ENCODE measurements around the gene TRIAP1. TPM values are rescaled to one million over a fixed set of nuclear protein-coding genes. Genes with fewer than 3 reads are reported as not detected.

The TRIAP1 gene
- total RNA-seq, 4 donors from 2014 or later, result 14.4 to 33.7 (median 28.0) TPM

- peaks cover 0 to 4% of the 10 kb centered on the region in 2 donors for H3K4me1 ChIP-seq
- H3K9me3 ChIP-seq, result no peaks in the 10 kb centered on the region
- no peak for TF ChIP-seq CTCF (IDR thresholded peaks at IDR 0.05 in 4 of 5, conservative IDR thresholded peaks at IDR 0.05 in 1 of 5)
- TF ChIP-seq POLR2A (IDR thresholded peaks at IDR 0.05), result no peak
- no peaks in the 10 kb centered on the region for H3K36me3 ChIP-seq
- H3K27ac ChIP-seq, result no peak overlapping the region
- in situ Hi-C loops (cut with MboI; ENCODE audit: low sequenced_read_pairs in 4 of 4), result loop anchor here in 1 of 4 donors (10.0 kb wide), 1 partner anchor 108 kb away; the partner anchor contains the start of gene PLA2G1B
- H3K4me3 ChIP-seq, result no peak overlapping the region
- ATAC-seq, result no peak
- no peak for DNase-seq
- H3K27me3 ChIP-seq, result no peaks in the 10 kb centered on the region
- intact Hi-C loops (cut with DNase I; ENCODE audit: low total_unique reads), result loop anchor here (5.0 kb wide), 1 partner anchor 106 kb away; the partner anchor contains the start of gene PLA2G1B
Measured at GRCh38 chr12:120432772-120433525, 13.2 kb downstream of the TRIAP1 start.

GRCh38 chr12:120429368-120429767 lies 16.8 kb downstream of the TRIAP1 start:
- Histone ChIP-seq H3K27me3 (peaks cover 0 to 2% (median 0%) of the 10 kb centered on the region in 3 donors), H3K9me3 (no peaks in the 10 kb centered on the region), H3K4me3 (no peak overlapping the region), H3K4me1 (no peaks in the 10 kb centered on the region), H3K27ac (no peak overlapping the region), H3K36me3 (no peaks in the 10 kb centered on the region)
- TF ChIP-seq POLR2A (IDR thresholded peaks at IDR 0.05), result no peak
- TF ChIP-seq CTCF (IDR thresholded peaks at IDR 0.05 in 4 of 5, conservative IDR thresholded peaks at IDR 0.05 in 1 of 5), result no peak
- ATAC-seq (no peak), DNase-seq (no peak)
- in situ Hi-C loops (cut with MboI; ENCODE audit: low sequenced_read_pairs in 4 of 4) (loop anchor here in 3 of 4 donors (10.0 kb wide), 2 partner anchors 75 to 85 kb away; no protein-coding TSS in a partner anchor), intact Hi-C loops (cut with DNase I; ENCODE audit: low total_unique reads) (no loop called here)

- intact Hi-C loops (cut with DNase I; ENCODE audit: low total_unique reads), result no loop called here
- in situ Hi-C loops (cut with MboI; ENCODE audit: low sequenced_read_pairs in 4 of 4), result loop anchor here in 3 of 4 donors (10.0 kb wide), 2 partner anchors 74 to 84 kb away; no protein-coding TSS in a partner anchor
- no peak for ATAC-seq
Measured at GRCh38 chr12:120428597-120429229, 17.5 kb downstream of the TRIAP1 start.

GRCh38 chr12:120425797-120426196 lies 20.4 kb downstream of the TRIAP1 start:
- no peak for TF ChIP-seq POLR2A (IDR thresholded peaks at IDR 0.05)
- TF ChIP-seq CTCF (IDR thresholded peaks at IDR 0.05 in 4 of 5, conservative IDR thresholded peaks at IDR 0.05 in 1 of 5), result no peak
- DNase-seq (no peak), ATAC-seq (no peak)
- Histone ChIP-seq H3K27me3 (peaks cover 0 to 2% (median 0%) of the 10 kb centered on the region in 3 donors), H3K9me3 (no peaks in the 10 kb centered on the region), H3K27ac (no peak overlapping the region), H3K4me3 (no peak overlapping the region), H3K4me1 (no peaks in the 10 kb centered on the region), H3K36me3 (no peaks in the 10 kb centered on the region)
- in situ Hi-C loops (cut with MboI; ENCODE audit: low sequenced_read_pairs in 4 of 4), result loop anchor here in 3 of 4 donors (10.0 kb wide), 2 partner anchors 71 to 81 kb away; no protein-coding TSS in a partner anchor
- intact Hi-C loops (cut with DNase I; ENCODE audit: low total_unique reads), result no loop called here

More at GRCh38 chr12:120428597-120429229, 17.5 kb downstream of the TRIAP1 start:
- no peak for DNase-seq
- Histone ChIP-seq H3K27me3 (peaks cover 0 to 2% (median 0%) of the 10 kb centered on the region in 3 donors), H3K4me3 (no peak overlapping the region), H3K9me3 (no peaks in the 10 kb centered on the region), H3K27ac (no peak overlapping the region), H3K4me1 (no peaks in the 10 kb centered on the region), H3K36me3 (no peaks in the 10 kb centered on the region)
- TF ChIP-seq POLR2A (IDR thresholded peaks at IDR 0.05), result no peak
- no peak for TF ChIP-seq CTCF (IDR thresholded peaks at IDR 0.05 in 4 of 5, conservative IDR thresholded peaks at IDR 0.05 in 1 of 5)
